Measurements from ENCODE around the gene AGXT.

DNA sequence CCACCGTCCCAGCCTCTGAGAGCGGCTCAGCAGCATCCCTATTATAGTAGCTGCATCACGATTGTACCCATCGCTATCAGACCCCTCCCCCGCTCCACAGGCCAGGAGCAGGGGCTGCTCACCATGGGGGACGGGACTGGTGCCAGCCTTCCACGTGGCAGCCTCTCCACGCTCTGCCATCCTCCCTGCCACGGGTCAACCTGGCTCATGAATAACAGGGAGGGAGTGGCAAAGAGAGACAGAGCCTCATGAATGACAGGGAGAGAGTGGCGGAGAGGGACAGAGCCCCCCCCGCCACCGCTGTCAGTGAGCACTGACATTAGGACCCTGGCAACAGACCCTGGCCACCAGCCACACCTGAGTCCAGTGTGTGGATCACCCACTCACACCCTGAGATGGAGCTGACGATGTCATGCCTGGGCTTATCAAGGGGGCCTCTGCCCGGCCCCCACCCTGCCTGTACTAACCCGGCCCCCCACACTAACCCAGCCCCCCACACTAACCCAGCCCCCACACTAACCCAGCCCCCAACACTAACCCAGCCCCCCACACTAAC lies 54.4 kb downstream of the AGXT start:
- TF ChIP-seq, protein P1, sequence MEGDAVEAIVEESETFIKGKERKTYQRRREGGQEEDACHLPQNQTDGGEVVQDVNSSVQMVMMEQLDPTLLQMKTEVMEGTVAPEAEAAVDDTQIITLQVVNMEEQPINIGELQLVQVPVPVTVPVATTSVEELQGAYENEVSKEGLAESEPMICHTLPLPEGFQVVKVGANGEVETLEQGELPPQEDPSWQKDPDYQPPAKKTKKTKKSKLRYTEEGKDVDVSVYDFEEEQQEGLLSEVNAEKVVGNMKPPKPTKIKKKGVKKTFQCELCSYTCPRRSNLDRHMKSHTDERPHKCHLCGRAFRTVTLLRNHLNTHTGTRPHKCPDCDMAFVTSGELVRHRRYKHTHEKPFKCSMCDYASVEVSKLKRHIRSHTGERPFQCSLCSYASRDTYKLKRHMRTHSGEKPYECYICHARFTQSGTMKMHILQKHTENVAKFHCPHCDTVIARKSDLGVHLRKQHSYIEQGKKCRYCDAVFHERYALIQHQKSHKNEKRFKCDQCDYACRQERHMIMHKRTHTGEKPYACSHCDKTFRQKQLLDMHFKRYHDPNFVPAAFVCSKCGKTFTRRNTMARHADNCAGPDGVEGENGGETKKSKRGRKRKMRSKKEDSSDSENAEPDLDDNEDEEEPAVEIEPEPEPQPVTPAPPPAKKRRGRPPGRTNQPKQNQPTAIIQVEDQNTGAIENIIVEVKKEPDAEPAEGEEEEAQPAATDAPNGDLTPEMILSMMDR (IDR thresholded peaks at IDR 0.05): no peak
- TF ChIP-seq POLR2A (IDR thresholded peaks at IDR 0.05) (no peak), POLR2AphosphoS5 (IDR thresholded peaks at IDR 0.05) (no peak), EP300 (IDR thresholded peaks at IDR 0.05) (no peak)
